Kidney glomerular epithelial cell (primary cell): ENCODE data around the gene PRKAG2.
A peak's percentile ranks its signal among the peaks of the same experiment; 100 is the strongest.
"Not testable (repeated sequence)": the region's sequence is repeated elsewhere in the genome, so short reads cannot be mapped to it uniquely, and the experiment has no call there.

Source experiments
- DNase-seq: peaks from one replicate; lab custom pipeline; 2025; lab: John Stamatoyannopoulos, UW

Gene PRKAG2

GRCh38 chr7:151586531-151587260 lies 290.2 kb downstream of the PRKAG2 start:
- no peak for DNase-seq

- no peak for DNase-seq
These were observed 291.0 kb downstream of the PRKAG2 start for GRCh38 chr7:151585744-151586393.

GRCh38 chr7:151581741-151582140 lies 295.2 kb downstream of the PRKAG2 start:
- DNase-seq, result no peak

GRCh38 chr7:151579644-151580043 lies 297.3 kb downstream of the PRKAG2 start:
- no peak for DNase-seq

- no peak for DNase-seq
These were observed 301.5 kb downstream of the PRKAG2 start for GRCh38 chr7:151575410-151575809.

- not testable (repeated sequence) for DNase-seq
These were observed 303.9 kb downstream of the PRKAG2 start for GRCh38 chr7:151573046-151573445.

- DNase-seq, result no peak
These were observed 304.8 kb downstream of the PRKAG2 start for GRCh38 chr7:151572136-151572535.

GRCh38 chr7:151571471-151571870 lies 305.4 kb downstream of the PRKAG2 start:
- no peak for DNase-seq

- DNase-seq, result no peak
These were observed 306.5 kb downstream of the PRKAG2 start for GRCh38 chr7:151570366-151570915.

- no peak for DNase-seq
These were observed 307.7 kb downstream of the PRKAG2 start for GRCh38 chr7:151568956-151569940.

- peak; percentile 31 for DNase-seq
These were observed 310.0 kb downstream of the PRKAG2 start for GRCh38 chr7:151566897-151567320.

GRCh38 chr7:151565541-151565940 lies 311.4 kb downstream of the PRKAG2 start:
- DNase-seq, result no peak

GRCh38 chr7:151560243-151560642 lies 316.7 kb downstream of the PRKAG2 start:
- DNase-seq, result no peak

GRCh38 chr7:151559557-151560183 lies 317.2 kb downstream of the PRKAG2 start:
- no peak for DNase-seq

GRCh38 chr7:151558575-151558974 lies 318.3 kb downstream of the PRKAG2 start:
- no peak for DNase-seq

GRCh38 chr7:151556592-151556991 lies 320.3 kb downstream of the PRKAG2 start:
- DNase-seq, result no peak

- DNase-seq, result no peak
These were observed 323.6 kb downstream of the PRKAG2 start for GRCh38 chr7:151553356-151553755.

GRCh38 chr7:151552352-151553028 lies 324.4 kb downstream of the PRKAG2 start:
- DNase-seq, result no peak

- DNase-seq, result no peak
These were observed 325.1 kb downstream of the PRKAG2 start for GRCh38 chr7:151551820-151552219.

- peak; percentile 96 for DNase-seq
These were observed 326.1 kb downstream of the PRKAG2 start for GRCh38 chr7:151550656-151551286.

GRCh38 chr7:151549644-151550043 lies 327.3 kb downstream of the PRKAG2 start:
- no peak for DNase-seq
